HG03108 (cell line): ENCODE measurements around the gene TEX52.
A peak's percentile ranks its signal among the peaks of the same experiment; 100 is the strongest.

Experiments
- ATAC-seq: cut with Tn5 transposase; IDR thresholded peaks from one replicate; pipeline ENCODE4 v1.9.1; 2021; ENCODE audit warnings: moderate library complexity; ENCODE audit not compliant: unreplicated experiment

Gene TEX52

DNA sequence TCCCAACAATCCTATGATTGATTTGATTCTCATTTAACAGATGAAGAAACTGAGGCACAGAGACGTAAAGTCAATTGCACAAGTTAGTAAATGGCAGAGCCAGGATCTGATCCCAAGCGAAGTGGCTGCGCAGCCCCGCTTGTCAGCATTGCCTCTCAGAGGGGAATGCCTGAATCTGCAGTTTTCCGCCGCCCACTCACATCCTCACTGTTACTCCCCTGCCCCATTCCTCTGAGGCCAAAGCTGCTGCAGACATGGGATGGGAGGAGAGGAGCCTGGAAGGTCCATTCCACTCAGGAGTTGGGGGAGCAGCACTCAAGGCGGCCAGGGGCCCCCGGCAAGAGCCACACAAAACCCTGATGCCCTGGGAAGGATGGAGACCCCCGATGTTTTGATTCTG, 23.0 kb downstream of the TEX52 start:
- no peak for ATAC-seq

DNA sequence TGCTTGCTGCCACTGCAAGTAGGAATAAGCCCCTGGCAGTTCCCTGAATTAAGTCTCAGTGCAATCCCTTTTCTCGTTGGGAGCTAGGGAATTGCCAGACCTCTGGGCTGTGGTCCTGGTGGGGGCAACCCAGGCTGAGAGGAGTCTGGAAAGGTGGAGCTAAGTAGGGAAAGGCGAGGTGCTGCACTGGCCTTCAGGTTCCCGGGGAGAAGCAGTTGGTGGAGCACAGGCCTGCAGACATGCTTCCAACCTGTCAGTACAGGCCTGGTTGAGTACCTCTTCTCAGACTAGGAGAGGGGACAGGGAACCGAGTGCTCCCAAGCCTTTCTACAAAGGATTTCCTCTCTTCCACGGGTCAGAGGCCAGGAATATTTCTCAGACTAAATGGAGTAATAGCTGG, 23.5 kb downstream of the TEX52 start:
- no peak for ATAC-seq

DNA sequence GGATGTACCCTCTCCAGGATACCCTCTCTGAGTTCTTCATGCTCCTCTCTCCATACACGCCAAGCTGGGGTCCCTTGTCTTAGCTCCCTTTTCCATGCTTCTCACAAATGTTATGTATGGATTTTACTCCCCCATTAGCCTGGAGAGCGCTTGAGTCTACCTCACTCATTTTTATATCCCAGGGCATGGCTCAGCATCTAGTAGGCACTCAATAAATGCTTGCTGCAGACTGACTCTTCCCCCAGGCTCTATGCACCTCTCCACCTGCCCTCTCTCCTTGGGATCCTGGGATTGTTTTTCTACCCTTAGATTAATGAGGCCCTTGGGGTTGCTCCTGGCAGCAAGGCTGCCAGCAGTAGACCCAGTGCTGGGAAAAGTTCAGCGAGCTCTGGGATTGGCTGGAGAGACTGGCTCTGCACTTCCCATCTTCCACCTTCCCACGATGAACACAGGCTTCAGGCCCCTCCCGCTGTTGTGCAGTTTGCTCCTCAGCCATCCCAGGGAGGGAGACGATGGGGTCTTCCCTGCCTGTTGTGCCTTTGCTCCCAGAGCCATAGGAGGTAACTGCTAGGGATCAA, 24.2 kb downstream of the TEX52 start:
- no peak for ATAC-seq

DNA sequence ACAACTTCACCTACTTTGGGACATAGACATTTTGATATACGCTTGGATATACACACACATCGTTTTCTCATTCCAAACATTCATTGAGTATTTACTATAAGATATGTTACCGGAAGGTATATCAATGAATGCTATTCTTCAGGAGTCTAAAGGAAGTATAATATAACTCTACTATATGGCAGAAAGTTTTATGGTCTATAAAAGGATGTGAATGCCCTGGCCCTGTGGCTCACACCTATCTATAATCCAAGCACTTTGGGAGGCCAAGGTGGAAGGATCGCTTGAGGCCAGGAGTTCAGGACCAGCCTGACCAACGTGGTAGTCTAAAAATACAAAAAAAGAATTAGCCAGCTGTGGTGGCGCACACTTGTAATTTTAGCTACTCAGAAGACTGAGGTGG, 27.6 kb downstream of the TEX52 start:
- ATAC-seq, result no peak

DNA sequence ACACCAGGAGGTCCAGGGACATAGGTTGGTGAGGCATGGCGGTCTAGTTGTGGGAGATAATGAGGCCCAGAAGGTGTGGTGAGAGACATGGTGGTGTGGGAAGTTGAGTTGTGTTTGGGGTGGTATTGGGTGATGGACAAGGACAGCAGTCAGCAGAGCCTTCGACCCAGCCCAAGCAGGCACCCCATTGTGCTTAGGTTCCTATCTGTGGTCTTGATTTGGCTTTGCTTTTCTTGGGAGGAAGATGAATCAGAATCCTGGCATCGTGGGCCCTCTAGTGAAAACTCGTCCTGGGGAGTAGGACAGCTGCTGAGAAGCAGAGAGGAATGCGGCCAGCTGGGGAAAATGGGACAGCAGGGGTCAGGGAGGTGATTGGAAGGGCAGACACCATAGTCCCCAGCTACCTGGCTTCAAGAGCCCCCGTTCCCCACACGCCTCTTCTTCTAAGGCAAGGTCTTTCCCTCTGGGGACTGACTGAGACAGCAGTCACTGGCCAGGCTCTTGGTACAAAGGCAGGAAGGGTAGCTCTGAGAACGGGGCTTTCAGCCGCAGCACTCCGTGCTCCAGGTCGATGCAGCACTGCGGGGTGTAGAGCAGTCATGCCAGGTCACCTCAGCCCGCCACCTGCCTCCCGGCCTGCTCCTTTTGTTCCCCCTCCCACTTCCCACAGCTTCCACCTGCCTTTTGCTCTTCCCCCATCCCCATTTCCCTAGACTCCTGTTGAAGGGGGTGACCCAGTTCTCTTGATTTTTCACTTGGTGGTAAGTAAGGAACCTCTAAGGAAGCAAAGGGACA, 29.9 kb downstream of the TEX52 start:
- ATAC-seq, result no peak

DNA sequence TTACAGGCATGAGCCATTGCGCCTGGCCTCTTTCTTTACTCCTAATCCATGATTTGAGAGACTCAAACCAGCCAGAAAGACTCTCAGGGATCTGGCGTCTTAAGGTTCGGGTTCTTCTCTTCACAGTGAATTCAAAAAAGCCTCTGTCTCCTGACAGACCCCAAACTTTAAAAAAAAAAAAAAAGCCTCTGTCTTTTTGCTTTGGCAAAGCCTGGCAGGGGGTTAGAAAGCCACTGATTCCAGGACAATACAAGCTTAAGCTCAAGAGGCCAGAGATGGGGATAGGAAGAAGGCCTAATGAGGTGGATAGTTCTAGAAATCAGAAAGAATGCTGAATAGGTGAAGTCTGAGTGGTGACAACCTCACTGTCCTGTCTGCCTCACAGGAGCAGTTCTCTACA, 30.8 kb downstream of the TEX52 start:
- no peak for ATAC-seq

DNA sequence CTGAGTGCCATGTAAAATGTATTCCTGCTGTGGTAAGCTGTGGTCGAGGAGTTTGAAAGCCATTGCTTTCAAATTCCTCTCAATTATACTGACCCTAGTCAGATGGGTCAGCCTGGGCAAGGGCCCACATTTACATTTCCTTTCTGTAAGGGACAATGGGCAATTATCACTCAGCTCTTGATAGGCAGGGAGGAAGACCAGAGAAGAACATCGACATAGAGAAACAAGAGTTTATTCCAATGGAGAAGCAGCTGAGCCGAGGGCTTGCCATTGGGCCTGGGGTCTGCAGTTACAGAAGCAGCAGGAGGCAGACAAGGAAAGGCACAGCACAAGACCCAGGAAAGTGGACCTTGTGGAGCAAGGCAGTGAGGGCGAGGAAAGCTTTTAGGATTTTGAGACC, 31.7 kb downstream of the TEX52 start:
- ATAC-seq, result no peak

DNA sequence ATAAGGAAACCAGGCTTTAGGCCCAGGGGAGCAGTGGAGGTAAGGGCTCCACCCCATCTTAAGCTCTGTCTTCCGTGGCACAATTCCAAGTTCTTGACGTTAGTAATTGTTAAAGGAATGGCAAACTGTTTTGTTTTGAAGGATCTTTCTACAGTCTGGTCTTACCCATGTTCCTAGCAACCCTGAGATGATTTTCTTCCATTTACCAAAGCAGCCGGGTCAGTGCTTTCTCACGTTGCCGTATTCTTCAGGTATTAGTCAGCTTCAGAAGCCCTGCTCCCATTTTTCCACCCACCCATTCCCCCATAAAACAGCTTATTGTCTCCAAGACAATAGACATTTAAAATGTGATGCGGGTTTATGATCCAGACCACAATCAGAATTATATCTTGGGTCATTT, 32.3 kb downstream of the TEX52 start:
- no peak for ATAC-seq

DNA sequence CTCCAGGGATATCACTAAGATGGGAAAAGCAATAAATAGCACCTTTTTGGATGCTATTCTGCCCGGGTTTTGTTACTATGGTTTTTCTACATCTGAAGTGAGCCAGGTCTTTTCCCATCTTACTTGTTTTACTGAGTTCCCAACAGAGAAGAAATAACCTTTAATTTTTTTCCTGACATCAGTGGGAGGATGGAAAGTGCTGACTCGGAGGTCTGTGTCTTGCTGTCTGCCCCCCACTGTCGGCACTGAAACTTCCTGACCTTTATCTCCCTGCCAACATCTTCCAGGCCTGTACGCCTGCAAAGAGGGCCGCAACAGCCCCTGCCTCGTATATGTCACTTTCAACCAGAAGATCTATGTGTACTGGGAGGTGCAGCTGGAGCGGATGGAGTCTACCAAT, 33.4 kb downstream of the TEX52 start:
- ATAC-seq, result no peak

DNA sequence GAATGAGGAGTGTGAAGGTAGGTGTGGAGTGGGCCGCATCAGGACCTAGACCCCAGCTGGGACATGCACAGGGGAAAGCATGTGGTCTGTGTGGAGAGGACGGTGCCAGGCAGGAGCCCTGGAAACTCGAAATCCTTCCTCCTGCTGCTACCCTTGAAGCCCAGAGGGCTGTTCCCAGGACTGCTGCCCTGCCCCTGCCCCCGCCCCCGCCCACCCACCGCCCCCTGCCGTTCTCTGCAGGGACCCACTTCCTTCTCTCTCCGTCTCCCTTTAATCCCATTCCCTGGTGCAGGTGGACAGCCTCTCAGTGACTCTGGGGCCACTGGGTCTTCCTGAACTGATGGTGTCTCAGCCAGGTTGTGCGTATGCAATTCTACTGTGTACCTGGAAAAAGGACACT, 36.4 kb downstream of the TEX52 start:
- ATAC-seq, result no peak

DNA sequence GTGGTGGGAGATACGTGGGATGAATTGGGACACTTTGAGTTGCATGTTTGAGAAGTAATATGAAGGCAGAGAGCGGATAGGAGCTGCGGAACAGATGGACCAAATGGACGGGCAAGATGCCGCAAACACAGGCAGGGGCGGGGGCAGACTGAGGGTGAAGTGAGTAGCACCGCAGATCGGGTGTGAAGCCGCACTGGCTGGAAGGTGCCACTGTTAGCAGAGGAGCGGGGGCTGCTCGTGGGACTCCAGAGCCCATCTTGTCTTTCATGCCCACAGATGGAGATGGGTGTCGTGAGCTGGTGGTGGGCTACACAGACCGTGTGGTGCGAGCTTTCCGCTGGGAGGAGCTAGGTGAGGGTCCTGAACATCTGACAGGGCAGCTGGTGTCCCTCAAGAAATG, 37.0 kb downstream of the TEX52 start:
- no peak for ATAC-seq

DNA sequence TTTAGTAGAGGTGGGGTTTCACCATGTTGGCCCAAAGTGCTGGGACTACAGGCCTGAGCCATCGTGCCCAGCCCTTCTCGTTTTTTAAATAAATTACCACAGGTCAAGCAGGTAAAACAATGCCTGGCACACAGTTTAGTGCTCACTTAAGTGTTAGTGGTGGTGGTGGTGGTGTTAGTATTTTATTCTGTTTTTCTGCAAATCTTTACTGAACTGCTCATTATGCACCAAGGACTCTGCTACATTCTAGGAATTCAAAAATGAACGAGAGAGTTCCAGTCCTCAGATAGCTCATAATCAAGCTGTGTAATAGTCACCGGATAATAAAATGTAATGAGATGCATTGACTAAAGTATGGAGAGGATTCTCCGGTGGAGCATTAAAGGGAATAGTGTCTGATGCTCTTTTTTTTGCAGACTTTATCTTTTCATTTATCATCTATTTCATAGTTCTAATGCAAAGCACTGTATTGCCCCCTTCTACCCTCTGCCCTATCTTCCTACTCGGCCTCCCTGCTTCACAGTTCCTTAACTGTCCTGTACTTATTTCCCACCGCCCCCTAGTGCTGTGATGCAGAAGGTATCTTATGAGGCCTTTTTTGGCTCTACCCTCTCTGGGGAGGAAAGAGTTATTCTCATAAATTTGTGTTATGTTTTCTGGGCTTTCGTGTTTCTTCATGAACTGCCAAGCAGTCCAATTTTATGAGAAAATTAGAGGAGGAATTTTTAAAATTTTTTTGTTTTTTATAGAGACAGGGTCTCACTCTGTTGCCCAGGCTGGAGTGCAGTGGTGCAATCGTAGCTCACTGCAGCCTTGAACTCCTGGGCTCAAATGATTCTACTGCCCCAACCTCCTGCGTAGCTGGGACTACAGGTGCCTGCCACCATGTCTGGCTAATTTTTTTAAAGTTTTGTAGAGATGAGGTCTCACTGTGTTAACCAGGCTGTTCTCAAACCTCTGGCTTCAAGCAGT, 43.3 kb downstream of the TEX52 start:
- peak; percentile 36 for ATAC-seq

DNA sequence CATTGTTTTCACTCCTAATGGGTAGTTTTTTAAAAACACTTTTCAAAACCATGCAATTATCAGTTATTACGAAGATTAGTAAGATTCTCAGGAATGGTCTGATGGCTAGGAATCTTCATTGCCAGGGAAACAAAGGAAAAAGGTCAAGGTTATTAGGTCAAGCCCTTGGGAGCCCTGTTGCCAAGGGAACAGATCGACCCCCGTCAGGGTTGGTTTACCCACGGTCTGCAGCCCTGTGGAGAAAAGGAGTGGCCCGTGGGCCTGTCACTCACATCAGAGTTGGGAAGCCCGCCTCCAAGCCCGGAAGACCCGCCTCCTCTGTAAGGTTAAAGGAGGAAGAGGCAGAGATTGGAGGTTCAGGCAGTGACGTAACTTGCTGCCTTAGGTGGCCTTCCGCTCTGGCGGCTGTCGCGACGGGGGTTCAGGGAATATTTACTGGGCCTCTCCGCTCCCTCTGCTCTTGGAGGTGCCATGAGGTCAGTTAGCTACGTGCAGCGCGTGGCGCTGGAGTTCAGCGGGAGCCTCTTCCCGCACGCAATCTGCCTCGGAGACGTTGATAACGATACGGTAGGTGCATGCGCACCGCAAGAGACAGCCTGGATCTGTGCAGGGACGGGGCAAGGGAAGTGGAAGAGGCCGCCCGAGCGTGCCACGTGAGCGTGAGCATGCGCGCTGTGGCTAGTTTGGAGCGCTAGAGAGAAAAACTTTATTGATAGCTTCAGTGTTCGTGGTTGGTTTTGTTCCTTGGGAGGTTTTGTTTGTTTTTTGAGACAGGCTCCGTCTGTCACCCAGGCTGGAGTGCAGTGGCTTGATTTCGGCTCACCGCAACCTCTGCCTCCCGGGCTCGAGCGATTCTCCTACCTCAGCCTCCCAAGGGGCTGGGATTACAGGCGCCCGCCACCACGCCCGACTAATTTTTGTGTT, 44.3 kb downstream of the TEX52 start, which contains the start of gene ITFG2:
Gene ITFG2 (plus strand): TSS at position 379 of the 924 bp plus-strand sequence. CDS start 93 bp downstream, at position 472.
- peak; percentile 95 for ATAC-seq

DNA sequence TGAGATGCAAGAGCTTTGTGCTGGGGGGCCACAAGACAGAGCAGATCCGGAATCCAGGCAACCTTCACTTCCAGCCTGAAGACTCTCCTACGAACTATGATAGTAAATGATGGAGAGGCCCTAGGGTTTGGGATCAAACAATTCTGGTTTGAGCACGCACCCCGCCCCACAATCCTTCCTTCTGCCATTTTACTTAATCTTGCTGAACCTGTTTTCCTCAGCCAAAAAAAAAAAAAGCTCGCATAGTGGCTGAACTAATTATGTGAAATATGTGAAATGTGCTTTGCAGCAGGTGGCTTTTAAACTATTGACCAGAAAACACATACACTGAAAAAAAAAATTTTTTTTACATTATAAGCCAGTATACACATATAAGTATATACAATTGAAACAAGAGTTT, 45.0 kb downstream of the TEX52 start:
- no peak for ATAC-seq

DNA sequence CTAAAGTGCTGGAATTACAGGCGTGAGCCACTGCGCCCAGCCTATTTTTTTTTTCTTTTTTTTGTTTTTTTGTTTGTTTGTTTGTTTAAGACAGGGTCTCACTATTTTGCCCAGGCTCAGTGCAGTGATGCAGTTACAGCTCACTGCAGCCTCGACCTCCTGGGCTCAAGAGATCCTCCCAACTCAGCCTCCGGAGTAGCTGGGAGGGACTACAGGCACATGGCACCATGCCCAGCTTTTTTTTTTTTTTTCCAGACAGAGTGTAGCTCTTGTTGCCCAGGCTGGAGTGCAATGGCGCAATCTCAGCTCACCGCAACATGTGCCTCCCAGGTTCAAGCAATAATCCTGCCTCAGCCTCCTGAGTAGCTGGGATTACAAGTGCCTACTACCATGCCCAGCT, 50.1 kb downstream of the TEX52 start:
- ATAC-seq, result no peak

DNA sequence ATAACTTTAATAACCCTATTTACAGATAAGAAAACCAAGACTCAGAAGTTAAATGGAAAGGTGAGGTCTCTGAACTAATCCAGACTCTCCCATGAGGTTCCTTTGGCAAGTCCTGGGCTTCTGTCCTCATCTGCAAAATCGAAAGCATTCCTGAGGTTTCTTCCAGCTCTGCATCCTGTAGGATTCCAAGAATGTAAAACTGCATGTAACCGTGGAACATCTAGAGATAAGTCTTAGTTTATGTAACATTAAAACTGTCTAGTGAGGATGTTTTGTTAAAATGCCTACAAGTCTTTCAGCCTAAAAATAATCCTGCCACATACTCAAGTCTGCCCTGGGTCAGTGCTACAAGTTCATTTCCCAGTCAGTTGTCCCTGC, 51.7 kb downstream of the TEX52 start:
- no peak for ATAC-seq

DNA sequence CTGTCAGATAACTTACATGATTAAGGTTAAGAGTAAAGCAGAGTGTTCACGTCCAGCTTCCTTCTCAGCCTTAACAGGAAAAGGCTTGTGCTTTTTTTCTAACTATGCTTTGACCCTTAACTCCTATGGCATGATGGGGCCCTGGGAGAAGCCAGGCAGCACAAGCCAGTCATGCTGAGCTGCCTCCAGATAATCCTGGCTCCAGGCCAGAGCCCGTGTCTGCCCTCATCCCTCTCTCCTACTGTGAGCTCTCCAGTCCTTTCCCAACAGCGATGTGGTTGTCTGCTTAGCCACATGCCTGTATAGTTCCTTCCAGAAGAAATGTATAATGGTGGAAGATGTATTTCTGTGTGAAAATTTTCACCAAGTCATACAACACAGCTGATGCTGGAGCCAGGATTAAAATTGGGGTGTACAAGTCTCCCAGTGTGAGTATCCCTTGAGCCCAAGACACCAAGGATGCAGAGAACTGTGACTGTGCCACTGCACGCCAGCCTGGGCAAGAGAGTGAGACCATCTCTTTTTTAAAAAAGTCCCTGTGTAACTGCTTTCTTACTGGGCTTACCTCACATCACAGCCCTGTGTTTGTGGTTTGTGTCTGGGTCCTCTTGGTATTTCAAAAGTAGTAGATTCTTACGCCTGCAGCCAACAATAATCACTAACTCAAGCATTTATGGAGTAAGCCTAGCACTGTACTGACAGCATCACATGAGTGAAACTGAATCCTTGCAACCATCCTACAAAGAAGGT, 52.3 kb downstream of the TEX52 start:
- no peak for ATAC-seq

DNA sequence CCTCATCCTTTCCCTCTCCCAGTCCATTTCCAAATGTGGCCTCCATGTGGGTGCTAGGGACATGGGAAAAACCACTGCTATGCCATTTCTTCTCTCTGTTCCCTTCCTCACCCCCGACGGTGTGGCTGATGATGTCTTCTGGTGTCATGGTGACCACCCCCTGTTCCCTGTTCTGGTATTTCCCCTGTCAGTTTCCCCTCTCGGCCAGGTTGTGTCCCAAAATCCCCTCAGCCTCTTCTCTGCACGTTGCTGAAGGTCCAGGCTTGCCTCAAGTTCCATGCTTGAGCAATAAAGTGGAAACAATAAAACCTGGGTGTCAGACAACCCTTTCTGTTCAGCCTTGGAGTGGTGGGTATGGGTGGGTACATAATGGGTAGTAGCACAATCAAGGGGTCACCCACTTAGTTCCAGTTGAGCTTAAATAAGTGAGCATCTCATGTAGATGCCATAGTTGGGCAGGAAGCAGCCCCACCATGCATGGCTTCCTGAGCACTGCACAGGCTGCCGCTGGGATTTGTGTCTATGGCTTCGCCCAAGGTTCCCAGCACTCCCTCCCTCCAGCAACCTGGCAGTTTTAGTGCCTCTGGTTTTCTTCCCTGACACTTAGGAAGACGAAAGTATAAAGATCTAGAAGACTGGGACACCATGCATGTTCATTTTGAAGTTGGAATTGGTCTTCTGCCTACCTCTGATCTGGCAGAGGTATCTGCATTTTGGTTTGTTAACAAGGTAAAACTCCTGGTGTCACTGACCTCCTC, 53.0 kb downstream of the TEX52 start:
- ATAC-seq, result no peak
